Measurements from ENCODE around the gene ABCD1. TPM values are rescaled to one million over a fixed set of nuclear protein-coding genes. Genes with fewer than 3 reads are reported as not detected.

Gene ABCD1
- polyA plus RNA-seq, 3 donors, result 5.6 to 22.5 (median 5.8) TPM

DNA sequence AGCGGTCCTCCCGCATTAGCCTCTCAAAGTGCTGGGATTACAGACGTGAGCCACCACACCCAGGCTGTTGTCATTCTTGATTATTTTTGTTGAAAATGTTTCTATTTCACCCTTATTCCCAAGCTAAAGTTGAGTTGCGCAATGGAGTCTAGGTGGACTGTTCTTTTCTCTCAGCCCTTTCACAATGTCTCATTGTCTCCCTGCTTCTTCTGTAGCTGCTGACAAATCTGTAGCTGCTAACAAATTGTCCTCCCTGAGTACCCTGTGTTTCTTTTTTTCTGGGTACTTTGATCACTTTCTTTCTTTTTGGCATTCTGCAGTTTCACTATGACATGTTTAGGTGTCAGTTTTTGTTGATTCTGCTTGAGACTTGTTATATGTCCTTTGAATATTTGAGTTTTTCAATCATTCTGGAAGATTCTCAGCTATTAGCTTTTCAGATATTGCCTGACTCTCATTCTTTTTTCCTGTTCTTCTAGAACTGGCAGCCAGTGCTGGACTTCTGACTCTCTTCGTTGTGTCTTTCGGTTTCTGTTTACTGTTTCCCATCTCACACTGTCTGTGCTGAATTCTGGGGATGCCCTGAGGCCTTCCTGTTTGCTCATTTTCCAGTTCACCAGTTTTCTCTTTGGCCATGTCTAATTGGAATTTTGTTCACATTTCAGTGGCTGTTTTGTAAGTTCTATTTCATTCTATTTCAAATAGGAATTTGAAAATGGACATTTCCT is 6.6 kb downstream of the ABCD1 start:
- peaks cover 65 to 71% of the 10 kb centered on the region in 2 donors for H3K4me1 ChIP-seq (ENCODE audit: control insufficient read depth in 1 of 2, insufficient read depth in 2 of 2, low read length in 2 of 2)
- H3K79me2 ChIP-seq (ENCODE audit: insufficient read depth, low read length), result peaks cover 39% of the 10 kb centered on the region
- intact Hi-C loops (cut with micrococcal nuclease), result no loop called here
- H3K9me3 ChIP-seq (replicated peaks in 1 of 2; ENCODE audit: control insufficient read depth in 1 of 2, insufficient read depth in 1 of 2, low read length in 2 of 2), result peaks cover 0 to 7% of the 10 kb centered on the region in 2 donors
- WGBS (ENCODE audit: insufficient coverage), result no CpG with 5 or more reads among the region's 6 CpGs
- Mint-ChIP-seq H3K27ac (peak overlapping the region; percentile 89 to 98 (median 93)), H3K4me3 (peak overlapping the region in 1 of 2 donors; percentile 46), H3K27me3 (ENCODE audit: low read depth in 3 of 3) (peaks cover 0 to 9% (median 0%) of the 10 kb centered on the region in 3 donors), H3K36me3 (peaks cover 37 to 50% of the 10 kb centered on the region in 2 donors), H3K4me1 (peaks cover 47% of the 10 kb centered on the region), H3K9me3 (peaks cover 0 to 29% (median 18%) of the 10 kb centered on the region in 7 donors)
- peaks cover 15 to 21% of the 10 kb centered on the region in 2 donors for H3K36me3 ChIP-seq (replicated peaks in 1 of 2; ENCODE audit: control insufficient read depth in 1 of 2, insufficient read depth in 2 of 2, low read length in 2 of 2)
- peak overlapping the region; percentile 91 to 96 for H3K27ac ChIP-seq (ENCODE audit: low read depth in 1 of 2, low read length in 2 of 2)
- H2AFZ ChIP-seq (ENCODE audit: insufficient read depth, low read depth, low read length, poor library complexity, severe bottlenecking), result no peak overlapping the region
- peak overlapping the region in 1 of 3 experiments; percentile 25 for H3K4me3 ChIP-seq (replicated peaks in 1 of 3; ENCODE audit: low read depth in 2 of 3, low read length in 3 of 3)
- TF ChIP-seq, protein P1, sequence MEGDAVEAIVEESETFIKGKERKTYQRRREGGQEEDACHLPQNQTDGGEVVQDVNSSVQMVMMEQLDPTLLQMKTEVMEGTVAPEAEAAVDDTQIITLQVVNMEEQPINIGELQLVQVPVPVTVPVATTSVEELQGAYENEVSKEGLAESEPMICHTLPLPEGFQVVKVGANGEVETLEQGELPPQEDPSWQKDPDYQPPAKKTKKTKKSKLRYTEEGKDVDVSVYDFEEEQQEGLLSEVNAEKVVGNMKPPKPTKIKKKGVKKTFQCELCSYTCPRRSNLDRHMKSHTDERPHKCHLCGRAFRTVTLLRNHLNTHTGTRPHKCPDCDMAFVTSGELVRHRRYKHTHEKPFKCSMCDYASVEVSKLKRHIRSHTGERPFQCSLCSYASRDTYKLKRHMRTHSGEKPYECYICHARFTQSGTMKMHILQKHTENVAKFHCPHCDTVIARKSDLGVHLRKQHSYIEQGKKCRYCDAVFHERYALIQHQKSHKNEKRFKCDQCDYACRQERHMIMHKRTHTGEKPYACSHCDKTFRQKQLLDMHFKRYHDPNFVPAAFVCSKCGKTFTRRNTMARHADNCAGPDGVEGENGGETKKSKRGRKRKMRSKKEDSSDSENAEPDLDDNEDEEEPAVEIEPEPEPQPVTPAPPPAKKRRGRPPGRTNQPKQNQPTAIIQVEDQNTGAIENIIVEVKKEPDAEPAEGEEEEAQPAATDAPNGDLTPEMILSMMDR (IDR thresholded peaks at IDR 0.05), result no peak
- no peak overlapping the region for H3K9ac ChIP-seq (ENCODE audit: insufficient read depth, low read length, poor library complexity, severe bottlenecking)
- no peaks in the 10 kb centered on the region for H3K27me3 ChIP-seq (ENCODE audit: control insufficient read depth in 2 of 2, insufficient read depth in 2 of 2, low read length in 2 of 2)
- DNase-seq, result peak in 2 of 3 donors; percentile 43 to 65
- peak overlapping the region; percentile 23 for H3K4me2 ChIP-seq (replicated peaks; ENCODE audit: extremely low read depth, low read length, poor library complexity, severe bottlenecking)
- H4K20me1 ChIP-seq (ENCODE audit: insufficient read depth, low read length), result peaks cover 23% of the 10 kb centered on the region

DNA sequence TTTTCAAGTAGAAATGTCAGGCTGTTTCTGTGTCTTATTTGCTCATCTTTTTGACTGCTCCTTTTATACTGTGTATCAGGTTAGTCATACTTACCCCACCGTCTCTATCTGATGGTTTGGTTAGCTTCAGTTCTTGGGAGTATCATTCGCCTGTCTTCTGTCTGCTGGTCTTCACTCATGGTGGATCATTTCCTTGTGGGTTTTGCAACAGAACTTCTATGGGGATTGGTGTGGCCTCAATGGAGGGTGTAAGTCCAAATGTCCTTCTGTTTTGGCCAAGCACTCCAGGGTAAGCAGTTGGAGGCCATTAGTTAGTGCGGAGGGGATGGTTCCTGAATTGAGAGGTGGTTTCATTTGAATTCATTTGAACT is 7.2 kb downstream of the ABCD1 start:
- peaks cover 20 to 26% of the 10 kb centered on the region in 2 donors for H3K36me3 ChIP-seq (replicated peaks in 1 of 2; ENCODE audit: control insufficient read depth in 1 of 2, insufficient read depth in 2 of 2, low read length in 2 of 2)
- H3K79me2 ChIP-seq (ENCODE audit: insufficient read depth, low read length), result peaks cover 39% of the 10 kb centered on the region
- H3K36me3 Mint-ChIP-seq, result peaks cover 42 to 55% of the 10 kb centered on the region in 2 donors
- peak overlapping the region; percentile 89 to 98 (median 93) for H3K27ac Mint-ChIP-seq
- H3K9me3 Mint-ChIP-seq, result peaks cover 0 to 28% (median 18%) of the 10 kb centered on the region in 7 donors
- H3K27me3 ChIP-seq (ENCODE audit: control insufficient read depth in 2 of 2, insufficient read depth in 2 of 2, low read length in 2 of 2), result no peaks in the 10 kb centered on the region
- peak overlapping the region in 1 of 2 donors; percentile 55 for H3K4me3 Mint-ChIP-seq
- peaks cover 0 to 9% (median 0%) of the 10 kb centered on the region in 3 donors for H3K27me3 Mint-ChIP-seq (ENCODE audit: low read depth in 3 of 3)
- peak overlapping the region; percentile 15 for H3K4me2 ChIP-seq (replicated peaks; ENCODE audit: extremely low read depth, low read length, poor library complexity, severe bottlenecking)
- peak overlapping the region; percentile 55 for H3K9ac ChIP-seq (ENCODE audit: insufficient read depth, low read length, poor library complexity, severe bottlenecking)
- peak overlapping the region; percentile 91 to 96 for H3K27ac ChIP-seq (ENCODE audit: low read depth in 1 of 2, low read length in 2 of 2)
- peaks cover 47% of the 10 kb centered on the region for H3K4me1 Mint-ChIP-seq
- intact Hi-C loops (cut with micrococcal nuclease), result no loop called here
- whole genome bisulfite sequencing (ENCODE audit: insufficient coverage), result no CpG with 5 or more reads among the region's 3 CpGs
- peaks cover 24% of the 10 kb centered on the region for H4K20me1 ChIP-seq (ENCODE audit: insufficient read depth, low read length)
- peaks cover 60 to 65% of the 10 kb centered on the region in 2 donors for H3K4me1 ChIP-seq (ENCODE audit: control insufficient read depth in 1 of 2, insufficient read depth in 2 of 2, low read length in 2 of 2)
- H2AFZ ChIP-seq (ENCODE audit: insufficient read depth, low read depth, low read length, poor library complexity, severe bottlenecking), result no peak overlapping the region
- H3K4me3 ChIP-seq (replicated peaks in 1 of 3; ENCODE audit: low read depth in 2 of 3, low read length in 3 of 3), result peak overlapping the region in 1 of 3 experiments; percentile 25
- peak in 2 of 3 donors; percentile 29 to 42 for DNase-seq
- TF ChIP-seq, protein P1 (IDR thresholded peaks at IDR 0.05), result no peak
- peaks cover 0 to 7% of the 10 kb centered on the region in 2 donors for H3K9me3 ChIP-seq (replicated peaks in 1 of 2; ENCODE audit: control insufficient read depth in 1 of 2, insufficient read depth in 1 of 2, low read length in 2 of 2)

Measured in CD14-positive monocyte (primary cell).